HG03039 (cell line): ENCODE data around the gene EID3.
"Not testable (repeated sequence)": the region's sequence is repeated elsewhere in the genome, so short reads cannot be mapped to it uniquely, and the experiment has no call there.

Experiments used
- ATAC-seq: cut with Tn5 transposase; IDR thresholded peaks from one replicate; pipeline ENCODE4 v1.9.1; 2021; ENCODE audit warnings: mild to moderate bottlenecking, moderate library complexity; ENCODE audit not compliant: unreplicated experiment

The EID3 gene

GRCh38 chr12:104310751-104311633, 7.5 kb downstream of the EID3 start:
- no peak for ATAC-seq

- no peak for ATAC-seq
Measured at GRCh38 chr12:104312202-104312601, 8.7 kb downstream of the EID3 start.

- ATAC-seq = no peak
Measured at GRCh38 chr12:104312654-104313053, 9.1 kb downstream of the EID3 start.

- ATAC-seq = no peak
Measured at GRCh38 chr12:104313568-104314241, 10.2 kb downstream of the EID3 start.

- ATAC-seq = no peak
Measured at GRCh38 chr12:104314242-104314614, 10.7 kb downstream of the EID3 start.

- no peak for ATAC-seq
Measured at GRCh38 chr12:104315326-104316224, 12.0 kb downstream of the EID3 start.

- ATAC-seq = no peak
Measured at GRCh38 chr12:104316936-104317335, 13.4 kb downstream of the EID3 start.

GRCh38 chr12:104317538-104318210, 14.1 kb downstream of the EID3 start:
- no peak for ATAC-seq

GRCh38 chr12:104319028-104319427, 15.5 kb downstream of the EID3 start:
- no peak for ATAC-seq

- ATAC-seq = no peak
Measured at GRCh38 chr12:104319918-104320626, 16.5 kb downstream of the EID3 start.

- ATAC-seq = no peak
Measured at GRCh38 chr12:104320627-104321024, 17.1 kb downstream of the EID3 start.

GRCh38 chr12:104321949-104322348, 18.4 kb downstream of the EID3 start:
- ATAC-seq = no peak

GRCh38 chr12:104322533-104322932, 19.0 kb downstream of the EID3 start:
- not testable (repeated sequence) for ATAC-seq

- no peak for ATAC-seq
Measured at GRCh38 chr12:104323899-104324298, 20.4 kb downstream of the EID3 start.

- not testable (repeated sequence) for ATAC-seq
Measured at GRCh38 chr12:104328278-104328677, 24.7 kb downstream of the EID3 start.

GRCh38 chr12:104328790-104329189, 25.3 kb downstream of the EID3 start:
- ATAC-seq = no peak

GRCh38 chr12:104329707-104330532, 26.4 kb downstream of the EID3 start:
- ATAC-seq = no peak

GRCh38 chr12:104331376-104331775, 27.8 kb downstream of the EID3 start:
- no peak for ATAC-seq

GRCh38 chr12:104332273-104332672, 28.7 kb downstream of the EID3 start:
- not testable (repeated sequence) for ATAC-seq
